Measurements from ENCODE around the gene C2orf78. TPM values are rescaled to one million over a fixed set of nuclear protein-coding genes. Genes with fewer than 3 reads are reported as not detected.
"Not testable (repeated sequence)": the region's sequence is repeated elsewhere in the genome, so short reads cannot be mapped to it uniquely, and the experiment has no call there.

C2orf78 gene
- total RNA-seq: not detected
- long read RNA-seq: 0 reads

DNA sequence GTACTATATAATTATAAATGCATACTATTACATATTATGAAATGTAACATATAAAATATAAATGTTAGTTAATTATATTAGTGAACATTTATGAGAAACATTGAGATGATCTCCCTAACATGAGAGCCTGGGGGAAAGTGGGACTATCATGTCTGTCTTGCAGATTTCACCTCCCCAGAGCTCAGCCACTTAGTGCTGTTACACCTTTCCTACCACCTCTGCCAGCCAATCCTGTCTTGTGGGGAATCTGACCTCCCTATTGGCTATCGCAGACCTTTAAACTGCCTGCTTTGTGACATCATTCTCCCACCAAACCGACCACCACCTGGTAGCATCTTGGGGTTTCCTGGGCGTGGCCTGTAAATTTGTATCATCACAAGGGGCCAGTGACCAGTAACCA, at the start of gene C2orf78:
Gene C2orf78 (plus strand): TSS at position 301 of the 400 bp plus-strand sequence. CDS start 127 bp downstream, outside the sequence.
- ATAC-seq; DNase-seq; intact Hi-C loops (cut with DNase I, micrococcal nuclease): not testable (repeated sequence)

GRCh38 chr2:73736378-73736777, 47.6 kb upstream of the C2orf78 start:
- DNase-seq: no peak
- peak; percentile 17 for ATAC-seq
- intact Hi-C loops (cut with DNase I, micrococcal nuclease): no loop called here

- DNase-seq (peak; percentile 97 to 98), ATAC-seq (peak; percentile 99)
- intact Hi-C loops (cut with DNase I, micrococcal nuclease): no loop called here
These were observed 46.9 kb upstream of the C2orf78 start, which contains the start of gene TPRKB for GRCh38 chr2:73736855-73737779. TSS of gene TPRKB (minus strand) at chr2:73737345. CDS start at chr2:73734569, 2,776 bp downstream.

DNA sequence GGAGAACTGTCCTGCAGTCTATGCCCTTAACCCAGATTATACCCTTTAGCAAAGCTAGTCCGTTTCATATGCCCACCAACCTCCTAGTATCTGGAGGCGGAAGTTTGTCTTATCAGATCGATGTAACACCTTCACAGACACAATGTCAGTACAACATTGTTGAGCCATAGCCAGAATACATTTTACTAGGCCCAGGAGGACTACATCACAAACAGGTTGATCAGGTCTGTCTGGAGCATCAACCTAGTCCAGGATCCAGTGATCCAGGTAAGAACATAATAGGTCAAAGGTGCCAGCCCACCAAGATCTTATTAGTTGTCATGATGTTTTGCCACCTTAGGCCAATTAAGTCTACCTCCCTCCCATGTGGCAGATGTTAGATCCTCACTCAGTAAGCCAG, 44.9 kb upstream of the C2orf78 start:
- ATAC-seq (no peak), DNase-seq (no peak)
- intact Hi-C loops (cut with DNase I, micrococcal nuclease): no loop called here

DNA sequence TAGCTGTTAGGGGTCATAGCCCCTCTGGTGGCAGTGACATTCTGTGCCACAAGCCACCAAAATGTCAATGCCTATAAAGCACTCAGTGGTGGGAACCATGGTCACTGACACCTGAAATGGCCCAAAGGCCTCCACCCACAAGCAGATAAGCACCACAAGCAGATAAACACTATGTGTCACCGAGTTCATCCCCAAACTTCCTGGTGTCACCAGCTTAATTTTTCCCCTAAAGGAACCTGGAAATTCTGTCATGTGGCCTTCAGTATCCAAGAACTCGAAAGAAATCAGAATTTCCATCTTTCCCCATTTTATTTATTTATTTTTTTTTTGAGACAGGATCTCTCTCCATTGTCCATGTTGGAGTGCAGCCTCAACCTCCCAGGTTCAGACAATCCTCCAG, 43.2 kb upstream of the C2orf78 start:
- ATAC-seq (no peak), DNase-seq (no peak)
- intact Hi-C loops (cut with DNase I, micrococcal nuclease): no loop called here

GRCh38 chr2:73746015-73746876, 37.7 kb upstream of the C2orf78 start:
- DNase-seq (no peak), ATAC-seq (no peak)
- intact Hi-C loops (cut with DNase I, micrococcal nuclease): no loop called here

DNA sequence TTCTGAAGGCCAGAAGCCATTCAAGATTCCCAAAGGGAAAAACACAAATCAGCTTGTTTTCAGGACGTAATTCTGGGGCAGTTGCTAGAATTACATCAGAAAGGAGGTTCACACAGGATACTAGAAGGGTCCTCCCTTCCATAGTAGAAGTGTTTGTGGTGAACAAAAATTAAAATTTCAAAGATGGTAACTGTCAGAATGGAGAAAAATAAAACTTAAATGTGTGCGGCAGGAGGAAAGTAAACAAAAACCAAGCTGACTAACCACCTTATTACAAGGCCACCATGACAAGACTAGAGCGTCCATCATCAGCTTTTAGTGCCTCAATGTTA, 37.1 kb upstream of the C2orf78 start:
- intact Hi-C loops (cut with DNase I, micrococcal nuclease): no loop called here
- ATAC-seq (no peak), DNase-seq (no peak)

DNA sequence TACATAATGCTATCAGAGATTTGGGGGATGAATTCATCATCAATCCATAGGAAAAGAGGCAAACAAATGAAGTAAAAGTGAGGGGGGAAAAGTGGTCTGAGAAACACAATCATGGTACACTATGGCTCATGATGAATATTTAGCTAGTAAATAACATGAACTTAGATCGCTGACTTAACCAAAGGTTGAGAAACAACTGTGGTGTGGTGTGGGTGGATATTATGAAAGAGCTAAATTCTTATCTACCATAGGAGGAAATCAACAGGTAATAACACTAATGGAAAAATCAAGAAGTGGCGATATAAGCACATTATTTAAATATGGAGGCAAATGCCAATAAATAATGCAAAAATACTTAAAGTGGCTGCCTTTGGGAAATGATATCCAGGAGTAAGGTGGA, 34.7 kb upstream of the C2orf78 start:
- intact Hi-C loops (cut with DNase I, micrococcal nuclease): no loop called here
- ATAC-seq (no peak), DNase-seq (no peak)

DNA sequence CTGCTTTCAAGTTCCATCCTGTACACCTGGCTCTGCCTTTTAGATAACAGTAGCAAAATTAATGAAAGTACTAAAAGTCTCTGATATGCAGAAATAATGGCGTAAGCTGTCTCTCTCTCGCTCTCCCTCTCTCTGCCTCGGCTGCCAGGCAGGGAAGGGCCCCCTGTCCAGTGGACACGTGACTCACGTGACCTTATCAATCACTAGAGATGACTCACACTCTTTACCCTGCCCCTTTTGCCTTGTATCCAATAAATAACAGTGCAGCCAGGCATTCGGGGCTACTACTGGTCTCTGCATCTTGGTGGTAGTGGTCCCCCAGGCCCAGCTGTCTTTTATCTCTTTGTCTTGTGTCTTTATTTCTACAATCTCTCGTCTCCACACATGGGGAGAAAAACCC, 29.7 kb upstream of the C2orf78 start:
- ATAC-seq; DNase-seq; intact Hi-C loops (cut with DNase I, micrococcal nuclease): not testable (repeated sequence)

DNA sequence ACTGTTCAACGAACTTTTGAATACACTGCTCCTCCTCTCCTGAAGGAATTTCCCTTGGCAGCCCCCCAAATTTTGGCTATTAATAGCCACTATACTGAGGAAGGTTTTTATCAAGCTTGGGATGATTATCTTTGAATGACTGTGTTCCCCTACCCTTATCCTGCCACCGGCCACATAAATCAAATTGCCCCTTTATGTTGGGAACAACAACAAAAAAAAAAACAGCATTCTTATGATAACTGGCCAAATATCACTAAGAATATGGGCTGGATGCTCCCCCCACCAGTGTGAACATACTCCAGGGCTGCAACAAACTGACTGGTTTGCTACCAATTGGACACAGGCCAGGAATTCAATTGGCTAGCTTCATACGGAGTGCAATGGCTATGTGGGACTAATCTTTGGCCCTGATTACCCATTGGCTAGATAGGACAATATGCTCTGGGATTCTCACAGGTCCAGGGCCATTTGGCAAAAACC, 24.7 kb upstream of the C2orf78 start:
- ATAC-seq (no peak), DNase-seq (no peak)
- intact Hi-C loops (cut with DNase I, micrococcal nuclease): no loop called here

DNA sequence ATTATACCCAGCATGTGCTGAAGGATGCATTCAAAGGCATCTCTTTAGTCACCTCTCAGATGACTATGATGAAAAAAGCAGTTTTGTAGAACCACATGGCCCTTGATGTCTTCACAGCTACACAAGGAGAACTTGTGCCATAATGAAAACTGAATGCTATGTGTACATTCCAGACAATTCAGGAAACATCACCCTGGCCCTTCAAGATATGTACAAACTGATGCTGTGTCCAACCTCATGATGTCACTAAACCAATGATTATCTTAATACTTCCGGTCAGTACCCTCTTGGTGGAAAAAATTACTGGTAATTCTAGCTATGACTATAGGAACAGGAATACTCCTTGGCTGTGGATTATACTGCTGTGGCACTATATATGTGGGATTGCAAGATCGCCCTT, 24.1 kb upstream of the C2orf78 start:
- intact Hi-C loops (cut with DNase I, micrococcal nuclease): no loop called here
- DNase-seq (no peak), ATAC-seq (no peak)

GRCh38 chr2:73762571-73762970, 21.4 kb upstream of the C2orf78 start:
- intact Hi-C loops (cut with DNase I, micrococcal nuclease): no loop called here
- DNase-seq: no peak
- no peak for ATAC-seq

GRCh38 chr2:73764945-73765344, 19.0 kb upstream of the C2orf78 start:
- ATAC-seq (no peak), DNase-seq (no peak)
- intact Hi-C loops (cut with DNase I, micrococcal nuclease): no loop called here

GRCh38 chr2:73766349-73766748, 17.6 kb upstream of the C2orf78 start:
- no peak for ATAC-seq
- no peak for DNase-seq
- intact Hi-C loops (cut with DNase I, micrococcal nuclease): no loop called here

- intact Hi-C loops (cut with DNase I, micrococcal nuclease): no loop called here
- no peak for DNase-seq
- no peak for ATAC-seq
These were observed 17.0 kb upstream of the C2orf78 start for GRCh38 chr2:73766994-73767393.

- intact Hi-C loops (cut with DNase I, micrococcal nuclease): no loop called here
- DNase-seq: no peak
These were observed 13.3 kb upstream of the C2orf78 start for GRCh38 chr2:73770725-73771124.

DNA sequence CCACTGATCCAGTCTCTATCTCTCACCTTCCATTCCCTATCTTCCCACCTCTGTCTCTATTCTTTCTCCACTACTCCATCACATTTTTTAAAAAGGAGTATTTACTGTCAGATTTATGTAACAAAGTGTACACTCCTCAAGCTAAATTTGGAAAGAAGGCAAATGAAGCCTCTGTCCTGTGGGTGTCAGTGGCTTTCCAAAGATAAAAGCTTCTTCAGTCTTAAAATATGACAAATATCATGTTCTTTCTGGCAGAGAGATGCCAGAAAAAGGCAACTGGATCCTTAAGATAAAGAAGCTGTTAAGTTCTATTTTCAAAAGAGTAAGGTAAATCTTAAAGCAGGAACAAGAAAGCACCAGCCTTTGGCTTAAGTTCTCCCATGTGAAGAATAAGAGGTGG, 11.2 kb upstream of the C2orf78 start:
- no peak for ATAC-seq
- no peak for DNase-seq
- intact Hi-C loops (cut with DNase I, micrococcal nuclease): no loop called here

More at GRCh38 chr2:73770725-73771124, 13.3 kb upstream of the C2orf78 start:
- ATAC-seq: no peak

DNA sequence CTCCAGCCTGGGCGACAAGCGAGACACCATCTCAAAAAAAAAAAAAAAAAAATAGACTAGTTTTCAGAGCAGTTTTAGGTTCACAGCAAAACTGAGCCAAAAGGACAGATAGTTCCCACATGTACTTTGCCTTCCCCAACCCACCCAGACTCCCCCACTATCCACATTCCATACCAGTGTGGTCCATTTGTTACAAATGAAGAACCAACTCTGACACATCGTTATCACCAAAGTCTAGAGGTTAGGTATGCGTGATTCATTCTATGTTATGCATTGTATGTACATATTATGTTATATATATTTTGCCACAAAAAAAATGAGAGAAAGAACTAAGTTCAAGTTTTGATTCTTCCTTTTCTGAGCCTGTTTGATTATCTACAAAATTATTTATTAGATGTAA, 7.6 kb upstream of the C2orf78 start:
- DNase-seq (no peak), ATAC-seq (no peak)
- intact Hi-C loops (cut with DNase I, micrococcal nuclease): no loop called here

DNA sequence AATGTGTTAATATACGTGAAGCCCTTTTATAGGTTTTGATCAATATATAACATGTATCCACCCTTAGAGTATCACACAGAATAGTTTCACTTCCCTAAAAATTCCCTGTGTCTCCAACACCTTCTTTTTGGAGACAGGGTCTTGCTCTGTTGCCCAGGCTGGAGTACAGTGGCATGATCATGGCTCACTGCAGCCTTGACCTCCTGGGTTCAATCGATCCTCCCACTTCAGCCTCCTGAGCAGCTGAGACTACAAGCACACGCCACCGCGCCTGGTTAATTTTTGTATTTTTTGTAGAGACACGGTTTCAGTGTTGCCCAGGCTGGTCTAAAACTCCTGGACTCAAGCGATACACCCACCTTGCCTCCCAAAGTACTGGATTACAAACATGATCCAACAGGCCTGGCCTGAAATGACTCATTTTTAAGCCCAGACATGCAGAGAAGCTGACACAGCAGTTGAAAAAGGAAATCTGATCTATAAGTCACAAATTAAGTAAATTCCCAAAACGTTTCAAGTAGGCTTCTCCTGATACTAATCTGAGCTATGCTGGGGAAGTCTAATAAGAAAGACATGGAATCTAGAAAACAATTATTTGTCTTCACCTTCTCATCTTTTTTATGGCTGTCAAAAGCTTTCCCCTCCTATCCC, 7.0 kb upstream of the C2orf78 start:
- intact Hi-C loops (cut with DNase I, micrococcal nuclease): no loop called here
- DNase-seq: no peak
- ATAC-seq: no peak

Data from left colon (tissue), 2 donors.